HEK293 (cell line): ENCODE data around the gene PROX2.

Source experiments
- BCL11A ChIP-seq: fragments of 450-650 bp; formaldehyde crosslinking; IDR thresholded peaks from 2 replicates; pipeline ENCODE4 v1.5.1; 2016; ENCODE audit warnings: low read depth, missing biosample characterization, missing genetic modification characterization
- GLI4 ChIP-seq: fragments of 450-650 bp; formaldehyde crosslinking; IDR thresholded peaks from 2 replicates; pipeline ENCODE4 v1.5.1; 2016; ENCODE audit warnings: missing biosample characterization, missing genetic modification characterization
- MYNN ChIP-seq: fragments of 450-650 bp; formaldehyde crosslinking; IDR thresholded peaks from 2 replicates; pipeline ENCODE4 v1.5.1; 2016; ENCODE audit warnings: missing biosample characterization, missing genetic modification characterization, borderline replicate concordance
- SALL2 ChIP-seq: fragments of 450-650 bp; formaldehyde crosslinking; IDR thresholded peaks from 2 replicates; pipeline ENCODE4 v1.5.0; 2017; ENCODE audit warnings: missing biosample characterization, mild to moderate bottlenecking, missing genetic modification characterization, borderline replicate concordance
- ZBTB49 ChIP-seq: fragments of 450-650 bp; formaldehyde crosslinking; IDR thresholded peaks from 2 replicates; pipeline ENCODE4 v1.5.1; 2016; ENCODE audit warnings: missing biosample characterization, missing genetic modification characterization, low read depth
- ZNF121 ChIP-seq: fragments of 450-650 bp; formaldehyde crosslinking; IDR thresholded peaks from 2 replicates; pipeline ENCODE4 v1.5.1; 2016; ENCODE audit warnings: missing biosample characterization, missing genetic modification characterization
- ZNF133 ChIP-seq: fragments of 450-650 bp; formaldehyde crosslinking; IDR thresholded peaks from 2 replicates; pipeline ENCODE4 v1.5.1; 2016; ENCODE audit warnings: missing biosample characterization, missing genetic modification characterization
- ZNF266 ChIP-seq: fragments of 450-650 bp; formaldehyde crosslinking; IDR thresholded peaks from 2 replicates; pipeline ENCODE4 v1.5.1; 2016; ENCODE audit warnings: missing biosample characterization, missing genetic modification characterization, low read depth
- ZNF473 ChIP-seq: fragments of 450-650 bp; formaldehyde crosslinking; IDR thresholded peaks from 2 replicates; pipeline ENCODE4 v1.5.1; 2017; ENCODE audit warnings: missing biosample characterization, missing genetic modification characterization
- ZNF510 ChIP-seq: fragments of 450-650 bp; formaldehyde crosslinking; IDR thresholded peaks from 2 replicates; pipeline ENCODE4 v1.5.1; 2018; ENCODE audit warnings: mild to moderate bottlenecking, missing genetic modification characterization, missing biosample characterization; ENCODE audit not compliant: insufficient replicate concordance
- ZNF701 ChIP-seq: fragments of 450-650 bp; formaldehyde crosslinking; IDR thresholded peaks from 2 replicates; pipeline ENCODE4 v1.5.1; 2016; ENCODE audit warnings: missing biosample characterization, missing genetic modification characterization
- TF ChIP-seq, protein P1 (sequence below): fragments of 450-650 bp; formaldehyde crosslinking; IDR thresholded peaks from 2 replicates; pipeline ENCODE4 v1.5.1; 2016; ENCODE audit warnings: missing biosample characterization, missing genetic modification characterization
- TF ChIP-seq, protein P2 (sequence below): fragments of 450-650 bp; formaldehyde crosslinking; IDR thresholded peaks from 2 replicates; pipeline ENCODE4 v1.5.1; 2016; ENCODE audit warnings: missing biosample characterization, missing genetic modification characterization
- TF ChIP-seq, protein P3 (sequence below): fragments of 450-650 bp; formaldehyde crosslinking; IDR thresholded peaks from 2 replicates; pipeline ENCODE4 v1.5.1; 2016; ENCODE audit warnings: missing biosample characterization, missing genetic modification characterization

- TF ChIP-seq, protein P1, sequence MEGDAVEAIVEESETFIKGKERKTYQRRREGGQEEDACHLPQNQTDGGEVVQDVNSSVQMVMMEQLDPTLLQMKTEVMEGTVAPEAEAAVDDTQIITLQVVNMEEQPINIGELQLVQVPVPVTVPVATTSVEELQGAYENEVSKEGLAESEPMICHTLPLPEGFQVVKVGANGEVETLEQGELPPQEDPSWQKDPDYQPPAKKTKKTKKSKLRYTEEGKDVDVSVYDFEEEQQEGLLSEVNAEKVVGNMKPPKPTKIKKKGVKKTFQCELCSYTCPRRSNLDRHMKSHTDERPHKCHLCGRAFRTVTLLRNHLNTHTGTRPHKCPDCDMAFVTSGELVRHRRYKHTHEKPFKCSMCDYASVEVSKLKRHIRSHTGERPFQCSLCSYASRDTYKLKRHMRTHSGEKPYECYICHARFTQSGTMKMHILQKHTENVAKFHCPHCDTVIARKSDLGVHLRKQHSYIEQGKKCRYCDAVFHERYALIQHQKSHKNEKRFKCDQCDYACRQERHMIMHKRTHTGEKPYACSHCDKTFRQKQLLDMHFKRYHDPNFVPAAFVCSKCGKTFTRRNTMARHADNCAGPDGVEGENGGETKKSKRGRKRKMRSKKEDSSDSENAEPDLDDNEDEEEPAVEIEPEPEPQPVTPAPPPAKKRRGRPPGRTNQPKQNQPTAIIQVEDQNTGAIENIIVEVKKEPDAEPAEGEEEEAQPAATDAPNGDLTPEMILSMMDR (tag by site-specific recombination) = no peak
- no peak for TF ChIP-seq ZNF121 (tag by site-specific recombination)
- no peak for TF ChIP-seq MYNN (tag by site-specific recombination)
- TF ChIP-seq, protein P2, sequence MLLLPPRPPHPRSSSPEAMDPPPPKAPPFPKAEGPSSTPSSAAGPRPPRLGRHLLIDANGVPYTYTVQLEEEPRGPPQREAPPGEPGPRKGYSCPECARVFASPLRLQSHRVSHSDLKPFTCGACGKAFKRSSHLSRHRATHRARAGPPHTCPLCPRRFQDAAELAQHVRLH (tag by site-specific recombination) = no peak
- no peak for TF ChIP-seq ZNF510
- no peak for TF ChIP-seq ZBTB49
- no peak for TF ChIP-seq SALL2 (tag by site-specific recombination)
- TF ChIP-seq GLI4 (tag by site-specific recombination) = no peak
- TF ChIP-seq ZNF266 (tag by site-specific recombination) = no peak
- TF ChIP-seq, protein P3, sequence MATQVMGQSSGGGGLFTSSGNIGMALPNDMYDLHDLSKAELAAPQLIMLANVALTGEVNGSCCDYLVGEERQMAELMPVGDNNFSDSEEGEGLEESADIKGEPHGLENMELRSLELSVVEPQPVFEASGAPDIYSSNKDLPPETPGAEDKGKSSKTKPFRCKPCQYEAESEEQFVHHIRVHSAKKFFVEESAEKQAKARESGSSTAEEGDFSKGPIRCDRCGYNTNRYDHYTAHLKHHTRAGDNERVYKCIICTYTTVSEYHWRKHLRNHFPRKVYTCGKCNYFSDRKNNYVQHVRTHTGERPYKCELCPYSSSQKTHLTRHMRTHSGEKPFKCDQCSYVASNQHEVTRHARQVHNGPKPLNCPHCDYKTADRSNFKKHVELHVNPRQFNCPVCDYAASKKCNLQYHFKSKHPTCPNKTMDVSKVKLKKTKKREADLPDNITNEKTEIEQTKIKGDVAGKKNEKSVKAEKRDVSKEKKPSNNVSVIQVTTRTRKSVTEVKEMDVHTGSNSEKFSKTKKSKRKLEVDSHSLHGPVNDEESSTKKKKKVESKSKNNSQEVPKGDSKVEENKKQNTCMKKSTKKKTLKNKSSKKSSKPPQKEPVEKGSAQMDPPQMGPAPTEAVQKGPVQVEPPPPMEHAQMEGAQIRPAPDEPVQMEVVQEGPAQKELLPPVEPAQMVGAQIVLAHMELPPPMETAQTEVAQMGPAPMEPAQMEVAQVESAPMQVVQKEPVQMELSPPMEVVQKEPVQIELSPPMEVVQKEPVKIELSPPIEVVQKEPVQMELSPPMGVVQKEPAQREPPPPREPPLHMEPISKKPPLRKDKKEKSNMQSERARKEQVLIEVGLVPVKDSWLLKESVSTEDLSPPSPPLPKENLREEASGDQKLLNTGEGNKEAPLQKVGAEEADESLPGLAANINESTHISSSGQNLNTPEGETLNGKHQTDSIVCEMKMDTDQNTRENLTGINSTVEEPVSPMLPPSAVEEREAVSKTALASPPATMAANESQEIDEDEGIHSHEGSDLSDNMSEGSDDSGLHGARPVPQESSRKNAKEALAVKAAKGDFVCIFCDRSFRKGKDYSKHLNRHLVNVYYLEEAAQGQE (tag by site-specific recombination) = no peak
- TF ChIP-seq ZNF701 = no peak
- no peak for TF ChIP-seq ZNF473 (tag by site-specific recombination)
- no peak for TF ChIP-seq ZNF133 (tag by site-specific recombination)
- TF ChIP-seq BCL11A = no peak
Observed at GRCh38 chr14:74891870-74892269, 15.9 kb upstream of the PROX2 start.
